ENCODE data around the gene AMBRA1.

- TF ChIP-seq CTCF (IDR thresholded peaks at IDR 0.05), result no peak
- no peak for TF ChIP-seq EP300 (IDR thresholded peaks at IDR 0.05)
These were observed 176.1 kb downstream of the AMBRA1 start for GRCh38 chr11:46417711-46418110.

Data from upper lobe of left lung (tissue), 4 donors.